GM10248 (cell line): ENCODE data around the gene GDA.

ENCODE experiments used
- CTCF ChIA-PET: fragments of 300-600 bp; sonication (Branson Sonifier 250); formaldehyde crosslinking; extraction: SDS; loops from one replicate; lab custom pipeline; 2021; ENCODE audit warnings: antibody characterized with exemption; lab: Yijun Ruan, JAX
- POLR2A ChIA-PET: fragments of 350-650 bp; sonication (Branson Sonifier 250); formaldehyde crosslinking; extraction: SDS; loops from one replicate; lab custom pipeline; 2020; ENCODE audit warnings: antibody characterized with exemption; lab: Yijun Ruan, JAX
- DNase-seq: peaks from one replicate; pipeline ENCODE4 v3.0.0; 2012; ENCODE audit errors: extremely low spot score
- CTCF ChIP-seq: IDR thresholded peaks from 2 replicates; pipeline ENCODE4 v1.5.1; 2012; ENCODE audit warnings: mild to moderate bottlenecking, low read depth; ENCODE audit errors: extremely low read depth, missing control alignments, control extremely low read depth

Gene GDA

GRCh38 chr9:72145733-72146505 is 3.3 kb upstream of the GDA start:
- DNase-seq = no peak
- ChIA-PET POLR2A (no interaction called here), CTCF (no interaction called here)
- TF ChIP-seq CTCF = no peak

DNA sequence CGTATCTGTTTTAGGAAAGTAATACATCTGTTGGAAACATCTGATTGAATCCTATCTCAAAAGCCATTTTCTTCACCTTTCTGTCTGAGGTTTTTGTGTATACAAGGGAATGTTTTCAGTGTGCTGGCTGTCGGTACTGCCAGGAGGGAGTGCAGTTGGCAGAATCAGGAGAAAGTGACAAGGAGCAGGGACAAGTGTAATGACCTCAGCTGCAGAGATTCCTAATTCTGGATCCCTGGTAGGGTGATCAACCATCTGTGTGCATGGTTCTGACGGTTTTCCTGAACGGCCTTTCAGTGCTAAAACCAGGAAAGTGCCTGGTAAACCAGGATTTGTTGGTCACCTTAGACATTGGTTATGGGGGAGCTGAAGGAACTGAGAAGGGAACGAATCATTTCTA is 1.6 kb upstream of the GDA start:
- POLR2A ChIA-PET = no interaction called here
- no peak for TF ChIP-seq CTCF
- CTCF ChIA-PET = interaction anchor here (1.0 kb wide), 1 partner anchor 134 kb away, joined by 3 read pairs; no protein-coding TSS in a partner anchor
- no peak for DNase-seq

GRCh38 chr9:72150127-72150526 is 887 bp downstream of the GDA start:
- CTCF ChIA-PET = no interaction called here
- no peak for TF ChIP-seq CTCF
- POLR2A ChIA-PET = no interaction called here
- DNase-seq = no peak

DNA sequence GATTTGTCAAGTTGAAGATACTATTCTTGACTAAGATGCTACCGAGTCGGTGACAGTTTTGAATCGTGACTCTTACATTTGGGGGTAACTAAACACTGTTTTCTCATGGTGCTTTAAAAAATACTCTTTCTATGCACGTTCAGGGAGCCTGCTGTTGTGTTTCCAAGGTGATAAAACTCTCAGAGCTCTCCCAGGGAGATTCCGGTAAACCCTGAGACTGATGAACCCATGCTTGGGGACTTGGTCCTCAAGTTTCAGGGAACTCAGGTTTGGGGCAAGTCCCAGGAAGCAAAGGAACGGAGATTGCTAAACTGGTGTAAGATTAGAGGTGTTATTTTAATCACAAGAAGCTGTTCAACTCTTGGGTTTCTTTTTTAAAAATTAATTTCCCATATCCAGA is 1.4 kb downstream of the GDA start:
- CTCF ChIA-PET = interaction anchor here (2.4 kb wide), 1 partner anchor 16 kb away, joined by 7 read pairs; no protein-coding TSS in a partner anchor
- no peak for TF ChIP-seq CTCF
- POLR2A ChIA-PET = no interaction called here
- DNase-seq = no peak

- no peak for TF ChIP-seq CTCF
- DNase-seq = no peak
- ChIA-PET CTCF (interaction anchor here (2.4 kb wide), 1 partner anchor 16 kb away, joined by 7 read pairs; no protein-coding TSS in a partner anchor), POLR2A (no interaction called here)
Measured at GRCh38 chr9:72151104-72151503, 1.9 kb downstream of the GDA start.

DNA sequence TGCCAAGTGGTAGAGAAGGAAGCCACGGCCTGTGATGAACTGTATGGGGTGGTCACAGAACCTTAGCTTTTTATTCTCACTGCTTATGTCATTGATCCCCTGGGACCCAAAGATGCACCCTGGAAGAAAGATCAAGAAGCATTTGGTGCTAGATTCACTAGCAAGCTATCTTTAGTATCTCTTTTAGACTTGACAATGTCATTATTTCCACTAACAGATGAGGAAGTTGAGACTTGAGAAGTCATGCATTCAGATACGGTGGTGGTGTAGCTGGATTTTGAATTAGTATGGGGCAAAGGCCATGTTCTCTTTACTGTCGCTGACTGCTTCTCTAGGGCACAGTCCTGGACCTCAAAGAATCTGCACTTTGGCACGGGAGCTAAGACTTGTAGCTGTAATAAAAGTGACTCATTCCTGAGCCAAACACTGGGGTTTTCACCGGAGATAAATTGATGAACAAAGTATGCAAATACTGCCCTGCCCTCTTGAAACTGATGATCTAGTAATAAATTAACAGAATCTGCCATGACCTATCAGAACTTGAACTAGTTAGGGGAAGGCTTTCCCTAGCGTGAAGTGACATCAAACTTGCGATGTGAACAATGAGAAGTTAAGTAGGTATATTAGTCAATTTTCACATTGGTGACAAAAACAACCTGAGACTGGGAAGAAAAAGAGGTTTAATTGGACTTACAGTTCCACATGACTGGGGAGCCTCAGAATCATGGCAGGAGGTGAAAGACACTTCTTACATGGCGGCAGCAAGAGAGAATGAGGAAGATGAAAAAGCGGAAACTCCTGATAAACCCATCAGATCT is 5.4 kb downstream of the GDA start:
- POLR2A ChIA-PET = interaction anchor here (0.6 kb wide), 1 partner anchor 1001 kb away, joined by 3 read pairs; no protein-coding TSS in a partner anchor
- CTCF ChIA-PET = interaction anchor here (1.1 kb wide), 1 partner anchor 10 kb away, joined by 3 read pairs; no protein-coding TSS in a partner anchor
- peak; percentile 41 for DNase-seq
- TF ChIP-seq CTCF = no peak
